Stimulated activated naive CD8-positive, alpha-beta T cell treated with anti-CD3 and anti-CD28 coated beads, Interleukin-15, Interleukin-2, amounts not matched to agents 100 U/mL and 50 U/mL, for 24 hours (primary cell): ENCODE data around the gene C6orf52.
"Not testable (repeated sequence)": the region's sequence is repeated elsewhere in the genome, so short reads cannot be mapped to it uniquely, and the experiment has no call there.

Source experiments
- ATAC-seq: fragments of 150-1000 bp; cut with Tn5 transposase; one replicate; pipeline ENCODE4 v1.10.0; 2021
- DNase-seq: peaks from one replicate; pipeline ENCODE4 v3.0.0; 2021

The C6orf52 gene

DNA sequence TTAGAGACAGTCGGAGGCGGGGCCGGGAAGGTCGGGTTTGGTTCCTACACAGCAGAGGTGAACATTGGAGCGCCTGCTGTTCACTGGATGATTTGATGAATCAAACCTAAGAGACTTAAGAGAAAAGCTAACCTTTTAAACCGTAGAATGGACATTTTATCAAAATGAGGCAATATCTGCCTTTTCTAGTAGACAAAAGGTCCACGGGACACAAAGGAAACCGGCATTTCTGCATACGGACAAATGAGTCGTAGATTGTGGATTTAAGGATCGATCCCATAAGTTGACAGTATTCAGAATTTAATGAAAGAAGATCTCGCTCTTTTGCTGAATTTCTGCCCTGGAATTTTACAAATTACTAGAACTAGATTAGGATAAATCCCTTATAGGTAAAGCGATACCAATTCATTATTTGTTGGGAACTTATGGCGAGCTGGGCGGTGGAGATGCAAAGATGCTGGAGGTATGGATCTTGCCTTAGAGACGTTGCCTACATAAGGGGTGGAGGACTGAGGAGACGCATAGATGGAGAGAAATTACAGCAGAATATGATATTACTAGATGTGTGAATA lies 756 bp upstream of the C6orf52 start:
- no peak for DNase-seq
- ATAC-seq, result no peak

DNA sequence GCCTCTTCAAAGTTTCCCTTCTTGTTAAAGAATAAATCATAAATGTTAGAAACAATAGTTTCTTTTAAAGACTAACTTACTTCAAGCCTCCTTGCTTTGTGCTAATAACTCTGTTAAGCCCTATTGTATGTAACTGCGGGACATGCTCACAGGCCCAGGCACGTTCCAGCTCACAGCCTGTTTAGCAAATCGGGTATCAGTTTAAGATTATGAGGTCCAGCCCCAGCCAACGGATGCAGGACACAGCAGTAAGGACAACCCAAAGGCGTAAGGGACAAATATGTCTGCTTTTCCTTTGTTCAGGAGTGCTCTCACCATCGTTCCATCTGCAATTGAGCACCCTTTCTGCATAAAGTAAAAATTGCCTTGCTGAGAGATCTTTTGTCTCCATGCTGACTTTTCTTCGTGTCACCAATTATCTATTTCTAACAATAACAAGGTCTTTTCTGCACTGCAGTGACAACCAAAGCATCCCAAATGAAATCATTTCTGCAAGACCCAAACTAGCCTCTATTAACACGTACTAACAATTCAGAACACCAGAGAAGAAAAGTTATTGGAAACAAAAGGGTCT lies 1.4 kb downstream of the C6orf52 start:
- no peak for ATAC-seq
- DNase-seq, result no peak

- ATAC-seq (no peak), DNase-seq (no peak)
Measured at GRCh38 chr6:10690651-10691445, 3.6 kb downstream of the C6orf52 start.

DNA sequence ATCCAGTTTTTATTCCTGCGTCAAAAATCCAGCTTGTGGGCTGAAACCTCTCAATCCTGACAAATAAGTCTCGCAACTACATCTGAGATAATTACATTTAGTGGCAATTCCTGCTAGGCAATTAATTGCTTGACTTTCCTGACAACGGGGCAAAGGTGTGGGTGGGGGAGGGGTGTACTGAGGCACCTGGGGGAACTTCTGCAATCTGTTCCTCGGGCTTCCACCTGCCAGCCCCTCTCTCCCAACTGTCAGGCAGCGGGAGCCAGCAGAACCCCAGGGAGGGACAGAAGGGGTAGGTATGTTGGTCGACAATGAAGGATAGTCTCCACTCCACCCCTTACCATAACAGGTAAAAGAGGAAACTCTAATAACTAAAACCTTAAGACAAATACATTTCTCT lies 6.8 kb downstream of the C6orf52 start:
- no peak for DNase-seq
- ATAC-seq, result no peak

DNA sequence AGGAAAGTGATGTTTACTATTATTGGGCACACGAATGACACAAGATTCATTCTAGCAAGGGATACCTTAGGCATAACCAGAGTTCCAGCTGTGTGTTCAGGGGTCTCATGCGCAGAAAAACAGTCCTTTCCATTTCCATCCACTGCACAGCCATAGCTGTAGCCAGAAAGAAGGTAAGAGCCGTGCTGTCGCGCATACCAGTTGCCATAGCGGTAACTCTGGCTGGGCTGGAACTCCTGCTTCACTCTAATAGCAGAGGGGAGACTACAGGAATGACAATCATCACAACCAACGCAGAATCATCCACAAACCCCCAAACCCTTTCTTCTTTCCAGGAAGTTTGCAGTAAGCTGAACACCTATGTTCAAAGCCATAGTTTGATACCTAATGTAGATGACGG lies 7.5 kb downstream of the C6orf52 start:
- ATAC-seq, result no peak
- no peak for DNase-seq

DNA sequence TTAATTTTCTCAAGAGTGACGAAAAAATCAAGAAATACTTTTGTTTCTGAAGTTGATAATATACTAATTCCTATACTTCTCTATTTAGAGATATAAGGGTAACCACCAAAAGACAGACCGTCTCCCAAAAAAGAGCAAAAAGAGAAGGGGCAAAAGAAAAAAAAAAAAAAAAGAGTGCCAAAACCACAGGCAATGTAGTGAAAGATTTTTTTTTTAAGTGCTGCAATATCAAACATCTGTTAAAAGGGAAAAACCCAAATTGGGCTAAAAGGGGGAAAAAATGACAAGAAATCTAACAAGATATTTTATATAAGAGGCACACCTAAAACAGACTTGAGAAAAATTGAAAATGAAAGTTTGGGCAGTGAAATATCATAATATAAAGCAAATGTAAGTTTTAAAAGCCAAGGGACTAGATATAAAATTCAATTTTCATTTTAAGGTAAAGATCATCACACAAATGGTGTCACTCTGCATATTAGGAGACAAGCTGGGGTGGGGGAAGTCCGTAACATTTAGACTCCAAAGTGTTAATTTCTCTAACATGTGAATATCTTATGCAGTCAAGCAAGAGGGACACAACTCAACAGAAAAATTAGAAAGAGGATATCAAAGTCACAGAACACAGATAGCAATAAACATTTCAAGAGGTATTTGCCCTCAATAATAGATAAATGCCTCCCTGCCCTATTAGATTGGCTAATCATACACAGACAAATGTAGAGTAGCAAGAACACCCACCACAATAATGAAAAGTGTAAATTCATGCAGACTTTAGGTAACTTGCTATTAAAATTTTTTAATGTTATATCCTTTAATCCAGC lies 9.1 kb downstream of the C6orf52 start:
- ATAC-seq (peak; percentile 66), DNase-seq (no peak)

- no peak for DNase-seq
- ATAC-seq, result no peak
Measured at GRCh38 chr6:10684618-10685017, 9.8 kb downstream of the C6orf52 start.

DNA sequence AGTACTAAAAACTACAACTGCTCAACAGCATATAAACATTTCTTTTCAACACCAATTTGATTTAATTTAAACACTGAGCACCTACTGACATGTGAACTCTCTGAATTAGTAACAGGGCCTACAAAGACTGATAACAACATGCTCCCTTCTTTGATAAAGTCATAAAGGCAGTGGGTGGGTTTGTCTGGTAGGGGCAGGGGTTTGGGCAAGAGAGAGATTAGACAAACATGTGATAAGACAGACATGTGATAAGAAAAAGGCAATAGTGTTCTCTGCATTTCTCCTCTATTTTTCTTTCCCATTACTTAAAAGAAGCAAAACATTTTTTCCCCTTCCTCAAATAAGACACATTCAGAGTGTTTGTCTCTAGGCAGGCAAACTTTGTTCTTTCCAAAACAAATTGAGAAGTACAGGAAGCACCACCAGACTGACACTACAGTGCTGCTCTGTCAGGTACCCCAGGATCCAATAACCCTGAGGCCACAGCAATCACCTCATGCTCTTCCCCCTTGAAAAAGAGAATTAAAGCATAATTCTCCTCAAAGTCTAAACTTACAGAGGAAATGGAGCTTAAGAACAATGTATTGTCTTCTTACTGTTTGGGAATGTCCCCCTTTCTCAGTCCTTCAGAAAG lies 11.9 kb downstream of the C6orf52 start:
- no peak for ATAC-seq

GRCh38 chr6:10681795-10682194 lies 12.6 kb downstream of the C6orf52 start:
- ATAC-seq (no peak), DNase-seq (no peak)

More for the DNA sequence above, 11.9 kb downstream of the C6orf52 start:
- no peak for DNase-seq

DNA sequence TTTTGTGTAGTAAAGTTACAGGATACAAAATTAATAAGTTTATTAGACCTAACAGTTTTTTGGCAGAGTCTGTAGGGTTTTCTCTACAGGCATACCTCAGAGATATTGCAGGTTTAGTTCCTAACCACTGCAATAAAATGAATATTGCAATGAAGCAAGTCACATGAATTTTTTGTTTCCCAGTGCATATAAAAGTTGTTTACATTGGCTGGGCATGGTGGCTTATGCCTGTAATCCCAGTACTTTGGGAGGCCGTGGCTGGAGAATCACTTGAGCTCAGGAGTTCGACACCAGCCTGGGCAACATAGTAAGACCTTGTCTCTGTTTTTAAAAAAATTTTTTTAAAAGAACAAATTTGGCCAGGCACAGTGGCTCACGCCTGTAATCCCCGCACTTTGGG lies 16.0 kb downstream of the C6orf52 start:
- no peak for ATAC-seq
- DNase-seq, result no peak

GRCh38 chr6:10676403-10676802 lies 18.0 kb downstream of the C6orf52 start:
- no peak for DNase-seq
- no peak for ATAC-seq

DNA sequence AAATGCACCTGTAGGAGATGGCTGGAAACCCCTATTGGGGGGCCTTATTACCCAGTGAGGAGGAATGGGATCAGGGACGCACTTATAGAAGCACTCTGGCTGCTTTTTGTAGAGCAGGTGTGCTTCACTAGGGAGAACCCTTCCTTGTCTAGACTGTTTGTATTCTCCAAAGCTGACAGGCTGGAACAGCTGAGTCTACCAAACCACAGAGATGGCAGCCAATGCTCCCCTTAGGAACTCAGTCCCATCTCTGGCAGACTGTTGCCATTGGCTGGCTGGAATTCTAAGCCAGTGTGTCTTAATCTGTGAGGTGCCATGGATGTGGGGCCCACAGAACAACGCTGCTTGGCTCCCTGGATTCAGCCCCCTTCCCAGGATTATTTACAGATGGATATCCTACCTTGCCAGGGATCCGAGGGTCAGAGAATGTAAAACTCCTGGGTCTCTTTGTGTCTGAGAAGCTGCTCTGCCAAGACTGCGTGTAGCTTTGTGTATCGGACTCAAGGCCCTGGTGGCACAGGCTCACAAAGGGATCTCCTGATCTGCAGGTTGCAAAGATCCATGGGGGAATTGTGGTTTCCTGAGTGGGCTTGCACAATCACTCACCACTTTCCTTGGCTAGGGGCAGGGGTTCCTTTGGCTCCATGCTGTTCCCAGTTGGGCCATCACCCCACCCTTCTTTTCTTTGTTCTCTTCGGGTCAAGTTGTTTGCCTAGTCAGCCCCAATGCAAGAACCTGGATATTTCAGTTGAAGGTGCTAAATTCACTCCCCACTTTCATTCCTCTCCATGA lies 26.1 kb downstream of the C6orf52 start:
- DNase-seq, result no peak
- ATAC-seq, result peak; percentile 43

DNA sequence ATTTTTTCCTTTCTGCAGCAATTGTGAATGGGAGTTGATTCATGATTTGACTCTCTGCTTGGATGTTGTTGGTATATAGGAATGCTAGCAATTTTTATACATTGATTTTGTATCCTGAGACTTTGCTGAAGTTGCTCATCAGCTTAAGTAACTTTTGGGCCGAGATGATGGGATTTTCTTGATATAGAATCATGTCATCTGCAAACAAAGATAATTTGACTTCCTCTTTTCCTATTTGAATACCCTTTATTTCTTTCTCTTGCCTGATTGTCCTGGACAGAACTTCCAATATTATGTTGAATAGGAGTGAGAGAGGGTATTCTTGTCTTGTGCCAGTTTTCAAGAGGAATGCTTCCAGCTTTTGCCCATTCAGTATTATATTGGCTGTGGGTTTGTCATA lies 28.8 kb downstream of the C6orf52 start:
- ATAC-seq, DNase-seq: not testable (repeated sequence)

- no peak for DNase-seq
- no peak for ATAC-seq
Measured at GRCh38 chr6:10662742-10663141, 31.7 kb downstream of the C6orf52 start.

DNA sequence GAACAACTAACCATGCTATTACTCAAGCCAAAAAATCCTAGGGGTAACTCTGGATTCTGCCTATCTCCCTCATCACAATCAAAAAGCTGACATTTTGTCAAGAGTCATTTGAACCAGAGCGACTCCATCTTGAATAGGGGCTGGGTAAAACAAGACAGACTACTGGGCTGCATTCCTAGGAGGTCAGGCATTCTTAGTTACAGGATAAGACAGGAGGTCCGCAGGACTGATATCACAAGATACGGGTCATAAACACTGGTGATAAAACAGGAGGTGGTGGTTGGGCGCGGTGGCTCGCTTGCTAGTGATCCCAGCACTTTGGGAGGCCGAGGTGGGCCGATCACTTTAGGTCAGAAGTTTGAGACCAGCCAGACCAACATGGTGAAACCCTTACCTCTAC lies 32.2 kb downstream of the C6orf52 start:
- DNase-seq (no peak), ATAC-seq (no peak)

DNA sequence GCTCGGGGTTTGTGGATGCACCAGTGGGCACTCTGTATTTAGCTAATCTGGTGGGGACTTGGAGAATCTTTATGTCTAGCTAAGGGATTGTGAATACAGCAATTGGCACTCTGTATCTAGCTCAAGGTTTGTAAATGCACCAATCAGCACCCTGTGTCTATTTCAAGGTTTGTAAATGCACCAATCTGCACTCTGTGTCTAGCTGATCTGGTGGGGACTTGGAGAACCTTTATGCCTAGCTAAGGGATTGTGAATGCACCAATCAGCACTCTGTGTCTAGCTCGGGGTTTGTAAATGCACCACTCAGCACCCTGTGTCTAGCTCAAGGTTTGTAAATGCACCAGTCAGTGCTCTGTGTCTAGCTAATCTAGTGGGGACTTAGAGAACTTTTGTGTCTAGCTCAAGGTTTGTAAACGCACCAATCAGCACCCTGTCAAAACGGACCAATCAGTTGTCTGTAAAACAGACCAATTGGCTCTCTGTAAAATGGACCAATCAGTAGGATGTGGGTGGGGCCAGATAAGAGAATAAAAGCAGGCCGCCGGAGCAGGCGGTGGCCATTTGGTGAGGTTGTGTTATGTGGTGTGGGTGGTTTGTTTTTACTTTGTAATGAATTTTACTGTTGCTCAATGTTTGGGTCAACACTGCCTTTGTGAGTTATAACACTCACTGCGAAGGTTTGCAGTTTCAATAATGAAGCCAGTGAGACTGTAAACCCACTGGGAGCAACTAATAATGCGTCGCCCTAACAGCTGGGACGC lies 33.8 kb downstream of the C6orf52 start:
- not testable (repeated sequence) for DNase-seq, ATAC-seq

DNA sequence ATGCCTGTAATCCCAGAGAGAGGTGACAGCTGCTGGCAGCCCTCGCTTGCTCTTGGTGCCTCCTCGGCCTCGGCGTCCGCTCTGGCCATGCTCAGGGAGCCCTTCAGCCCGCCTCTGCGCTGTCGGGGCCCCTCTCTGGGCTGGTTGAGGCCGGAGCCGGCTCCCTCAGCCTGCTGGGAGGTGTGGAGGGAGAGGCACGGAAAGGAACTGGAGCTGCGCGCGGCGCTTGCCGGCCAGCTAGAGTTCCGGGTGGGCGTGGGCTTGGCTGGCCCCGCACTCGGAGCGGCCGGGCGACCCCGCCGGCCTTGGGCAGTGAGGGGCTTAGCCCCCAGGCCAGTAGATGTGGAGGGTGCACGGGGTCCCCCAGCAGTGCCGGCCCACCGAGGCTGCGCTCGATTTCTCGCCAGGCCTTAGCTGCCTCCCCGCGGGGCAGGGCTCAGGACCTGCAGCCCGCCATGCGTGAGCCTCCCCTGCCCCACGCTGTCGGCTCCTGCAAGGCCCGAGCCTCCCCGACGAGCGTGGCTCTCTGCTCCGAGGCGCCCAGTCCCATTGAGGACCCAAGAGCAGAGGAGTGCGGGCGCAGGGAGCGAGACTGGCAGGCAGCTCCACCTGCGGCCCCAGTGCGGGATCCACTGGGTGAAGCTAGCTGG lies 34.6 kb downstream of the C6orf52 start:
- no peak for DNase-seq
- no peak for ATAC-seq

- ATAC-seq, result no peak
Measured at GRCh38 chr6:10658910-10659698, 35.3 kb downstream of the C6orf52 start.

DNA sequence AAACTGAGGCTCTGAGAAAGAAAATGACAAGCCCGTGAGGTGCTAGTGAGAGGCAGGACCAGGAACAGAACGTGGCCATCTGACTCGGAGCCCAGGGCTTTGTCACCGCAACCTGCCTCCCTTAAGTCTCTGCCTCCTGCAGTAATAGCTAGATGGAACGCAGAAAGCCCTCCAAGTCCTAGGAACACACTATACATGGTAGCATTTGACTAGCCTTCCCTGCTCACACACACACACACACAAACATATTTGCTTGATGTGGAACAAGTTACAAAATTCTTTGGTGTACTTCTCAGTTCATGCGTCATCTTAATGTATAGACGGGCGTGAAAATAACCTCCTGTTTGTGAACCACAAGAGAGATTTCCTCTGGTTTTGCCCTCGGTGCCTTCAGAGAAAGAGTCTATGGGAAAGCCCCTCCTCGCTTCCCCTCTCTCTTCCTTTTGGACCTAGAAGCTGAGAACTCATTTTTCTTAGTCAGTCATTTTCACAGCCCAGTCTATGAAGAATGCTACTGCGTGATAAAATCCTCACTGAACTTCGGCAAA lies 38.8 kb downstream of the C6orf52 start:
- ATAC-seq (peak; percentile 85), DNase-seq (peak; percentile 20)

More at GRCh38 chr6:10658910-10659698, 35.3 kb downstream of the C6orf52 start:
- no peak for DNase-seq
